GM12891 (cell line): ENCODE data around the gene HSBP1.

Experiments
- POLR2A ChIP-seq: IDR thresholded peaks from 2 replicates; pipeline ENCODE4 v1.6.1; 2011; ENCODE audit warnings: low read depth, low read length, control low read depth
- TAF1 ChIP-seq: IDR thresholded peaks from 2 replicates; pipeline ENCODE4 v1.6.1; 2011; ENCODE audit warnings: low read depth, low read length, control low read depth

- TF ChIP-seq POLR2A (no peak), TAF1 (no peak)
Observed at GRCh38 chr16:83793179-83793578, 14.6 kb upstream of the HSBP1 start.
